H1 (cell line): Measurements from ENCODE around the gene HPS3. TPM values are rescaled to one million over a fixed set of nuclear protein-coding genes. Genes with fewer than 3 reads are reported as not detected.

Experiments used
- BRCA1 ChIP-seq: IDR thresholded peaks from 2 replicates; pipeline ENCODE4 v1.6.1; 2012; ENCODE audit warnings: low read depth, low read length, improper control_type of control experiment
- JUN ChIP-seq: IDR thresholded peaks from 2 replicates; pipeline ENCODE4 v1.6.1; 2011; ENCODE audit warnings: low read depth, mild to moderate bottlenecking, improper control_type of control experiment, low read length
- NRF1 ChIP-seq: IDR thresholded peaks from 2 replicates; pipeline ENCODE4 v1.6.1; 2011; ENCODE audit warnings: mild to moderate bottlenecking, low read depth, low read length, improper control_type of control experiment
- RFX5 ChIP-seq: IDR thresholded peaks from 2 replicates; pipeline ENCODE4 v1.6.1; 2011; ENCODE audit warnings: low read depth, low read length, improper control_type of control experiment, borderline replicate concordance
- RNF2 ChIP-seq: fragments of 200-900, 300-1000 bp; sonication (generic); IDR thresholded peaks from 2 replicates; pipeline ENCODE4 v1.7.1; 2016; ENCODE audit warnings: borderline replicate concordance, low read depth, mild to moderate bottlenecking, antibody characterized with exemption, low read length; ENCODE audit not compliant: poor library complexity, severe bottlenecking; ENCODE audit errors: missing control alignments
- SAP30 ChIP-seq: fragments of 300-600 bp; sonication (generic); IDR thresholded peaks from 2 replicates; pipeline ENCODE4 v1.7.1; 2012; ENCODE audit warnings: low read length, moderate library complexity, mild to moderate bottlenecking, inconsistent platforms; ENCODE audit not compliant: insufficient read depth, insufficient replicate concordance
- polyA plus RNA-seq, 7 experiments: library from polyadenylated mRNA; depleted of rRNA in 3 of 7; stranded (reverse) in 5 of 7; unstranded in 2 of 7; fragments of >200 nt in 5 of 7; fragments of 200-250 nt in 2 of 7; gene quantifications; 1 replicate in 5 of 7; 2 replicates in 1 of 7; 4 replicates in 1 of 7; pipeline versions ENCODE4 v1.2.1 to v1.2.3, GENCODE V29; 2011 to 2013; ENCODE audit warnings: missing spikeins in 2 of 7, mixed read lengths in 2 of 7
- total RNA-seq: library from RNA; stranded (reverse); fragmentation: NEBNext Ultra II Directional; extraction: Animal tissue kit (Norgen Biotek cat#: 25700); gene quantifications from 2 replicates; pipeline ENCODE4 v1.2.1, GENCODE V29; 2021
- TF ChIP-seq, protein P1 (sequence below): IDR thresholded peaks from 2 replicates; pipeline ENCODE4 v1.6.1; 2011; ENCODE audit warnings: low read length, improper control_type of control experiment

HPS3 gene
- total and polyA plus RNA-seq, 2 of the 8 experiments (the other 6 are each of a cell fraction or from before 2014, with no cell fraction given) = 23.7 to 48.7 TPM

DNA sequence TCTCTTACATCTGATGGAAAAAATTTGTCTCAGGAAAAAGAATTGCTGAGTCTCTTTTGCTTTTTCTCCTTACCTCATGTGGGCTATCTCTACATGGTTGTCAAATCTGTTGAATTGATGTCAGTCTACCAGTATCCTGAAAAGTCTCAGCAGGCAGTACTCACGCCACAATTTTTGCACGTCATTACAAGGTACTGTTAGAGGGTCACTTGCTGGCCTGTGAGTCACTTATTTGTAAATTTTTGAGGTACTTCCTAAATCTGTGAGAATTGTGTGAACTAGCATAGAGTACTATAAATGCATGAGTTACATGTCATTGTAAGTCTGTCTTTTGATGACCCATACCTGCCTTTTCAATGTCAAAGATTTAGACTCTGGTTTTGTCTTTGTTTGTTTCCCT is 15.9 kb downstream of the HPS3 start (continued):
- no peak for TF ChIP-seq NRF1
- no peak for TF ChIP-seq RFX5
- TF ChIP-seq, protein P1, sequence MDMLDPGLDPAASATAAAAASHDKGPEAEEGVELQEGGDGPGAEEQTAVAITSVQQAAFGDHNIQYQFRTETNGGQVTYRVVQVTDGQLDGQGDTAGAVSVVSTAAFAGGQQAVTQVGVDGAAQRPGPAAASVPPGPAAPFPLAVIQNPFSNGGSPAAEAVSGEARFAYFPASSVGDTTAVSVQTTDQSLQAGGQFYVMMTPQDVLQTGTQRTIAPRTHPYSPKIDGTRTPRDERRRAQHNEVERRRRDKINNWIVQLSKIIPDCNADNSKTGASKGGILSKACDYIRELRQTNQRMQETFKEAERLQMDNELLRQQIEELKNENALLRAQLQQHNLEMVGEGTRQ = no peak
- no peak for TF ChIP-seq BRCA1
- TF ChIP-seq JUN = no peak
- no peak for TF ChIP-seq RNF2
- TF ChIP-seq SAP30 = no peak
